NCI-H2196 (cell line): Measurements from ENCODE around the gene FAM174C.
A peak's percentile ranks its signal among the peaks of the same experiment; 100 is the strongest.

Experiments
- DNase-seq: peaks from one replicate; lab custom pipeline; 2025; ENCODE audit not compliant: unreplicated experiment; lab: John Stamatoyannopoulos, UW

The FAM174C gene

GRCh38 chr19:1272423-1273262 is 2.7 kb upstream of the FAM174C start:
- no peak for DNase-seq

- no peak for DNase-seq
Measured at GRCh38 chr19:1273263-1274041, 1.9 kb upstream of the FAM174C start.

GRCh38 chr19:1274081-1274851 is 1.1 kb upstream of the FAM174C start:
- no peak for DNase-seq

- no peak for DNase-seq
Measured at GRCh38 chr19:1274852-1275259, 474 bp upstream of the FAM174C start.

GRCh38 chr19:1275976-1276627 is 772 bp downstream of the FAM174C start:
- DNase-seq, result no peak

- DNase-seq, result peak; percentile 34
Measured at GRCh38 chr19:1276628-1277022, 1.3 kb downstream of the FAM174C start.

GRCh38 chr19:1277061-1277460 is 1.7 kb downstream of the FAM174C start:
- DNase-seq, result no peak

GRCh38 chr19:1278074-1278473 is 2.7 kb downstream of the FAM174C start:
- DNase-seq, result no peak

- DNase-seq, result no peak
Measured at GRCh38 chr19:1278713-1279660, 3.7 kb downstream of the FAM174C start.

- peak; percentile 82 for DNase-seq
Measured at GRCh38 chr19:1279782-1280341, 4.5 kb downstream of the FAM174C start.

GRCh38 chr19:1280636-1281568 is 5.6 kb downstream of the FAM174C start:
- no peak for DNase-seq

GRCh38 chr19:1281569-1282287 is 6.4 kb downstream of the FAM174C start:
- DNase-seq, result no peak

- no peak for DNase-seq
Measured at GRCh38 chr19:1282588-1283206, 7.4 kb downstream of the FAM174C start.

- no peak for DNase-seq
Measured at GRCh38 chr19:1283207-1283916, 8.0 kb downstream of the FAM174C start.

GRCh38 chr19:1283917-1284292 is 8.6 kb downstream of the FAM174C start:
- no peak for DNase-seq

- DNase-seq, result no peak
Measured at GRCh38 chr19:1284293-1284978, 9.1 kb downstream of the FAM174C start.
